NCI-H146 (cell line): ENCODE data around the gene HNRNPDL.
A peak's percentile ranks its signal among the peaks of the same experiment; 100 is the strongest.
"Not testable (repeated sequence)": the region's sequence is repeated elsewhere in the genome, so short reads cannot be mapped to it uniquely, and the experiment has no call there.

Experiments used
- DNase-seq: peaks from one replicate; lab custom pipeline; 2025; lab: John Stamatoyannopoulos, UW

The HNRNPDL gene

DNA sequence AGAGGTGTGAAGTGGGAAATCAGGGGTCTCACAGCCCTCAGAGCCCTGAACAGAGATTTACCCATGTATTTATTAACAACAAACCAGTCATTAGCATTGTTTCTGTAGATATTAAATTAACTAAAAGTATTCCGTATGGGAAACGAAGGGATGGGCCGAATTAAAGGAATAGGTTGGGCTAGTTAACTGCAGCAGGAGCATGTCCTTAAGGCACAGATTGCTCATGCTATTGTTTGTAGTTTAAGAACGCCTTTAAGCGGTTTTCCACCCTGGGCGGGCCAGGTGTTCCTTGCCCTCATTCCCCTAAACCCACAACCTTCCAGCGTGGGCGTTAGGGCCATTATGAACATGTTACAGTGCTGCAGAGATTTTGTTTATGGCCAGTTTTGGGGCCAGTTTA lies 44.0 kb downstream of the HNRNPDL start:
- DNase-seq = not testable (repeated sequence)

DNA sequence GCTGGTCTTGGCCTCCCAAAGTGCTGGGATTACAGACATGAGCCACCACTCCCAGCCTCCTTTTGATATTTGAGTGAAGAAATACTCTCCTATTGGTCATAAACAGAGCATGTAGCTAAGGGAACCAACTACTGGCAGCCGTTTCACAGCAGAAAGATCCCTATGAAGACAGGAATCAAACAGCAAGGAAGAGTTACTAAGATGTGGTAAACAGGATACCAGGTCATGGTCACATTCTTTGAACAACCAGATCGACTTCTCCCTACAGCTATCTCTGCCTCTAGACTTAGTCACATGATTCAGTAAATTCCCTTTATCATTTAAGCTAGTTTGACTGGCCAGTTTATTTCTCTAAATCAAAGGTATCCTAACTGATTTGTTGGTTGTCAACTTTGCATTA lies 47.5 kb downstream of the HNRNPDL start:
- no peak for DNase-seq

GRCh38 chr4:82381661-82382296 lies 48.5 kb downstream of the HNRNPDL start:
- no peak for DNase-seq

DNA sequence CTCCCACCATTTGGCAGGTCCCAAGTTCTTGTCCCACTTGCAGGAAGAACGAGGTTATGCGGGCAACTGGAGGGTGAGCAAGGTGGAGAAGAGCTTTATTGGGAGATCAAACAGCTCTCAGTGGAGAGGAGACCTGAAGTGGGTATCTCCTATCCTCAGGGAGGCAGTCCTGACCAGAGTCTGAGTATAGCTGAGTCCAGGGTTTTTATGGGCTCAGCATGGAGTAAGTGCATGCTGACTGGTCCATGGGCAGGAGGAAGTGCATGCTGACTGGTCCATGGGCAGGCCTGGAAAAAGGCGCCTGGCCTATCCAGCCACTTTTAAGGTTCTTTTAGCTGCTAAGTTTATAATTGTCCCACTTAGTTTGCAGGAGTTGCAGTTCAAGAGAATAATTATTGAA lies 49.0 kb downstream of the HNRNPDL start:
- DNase-seq = no peak

DNA sequence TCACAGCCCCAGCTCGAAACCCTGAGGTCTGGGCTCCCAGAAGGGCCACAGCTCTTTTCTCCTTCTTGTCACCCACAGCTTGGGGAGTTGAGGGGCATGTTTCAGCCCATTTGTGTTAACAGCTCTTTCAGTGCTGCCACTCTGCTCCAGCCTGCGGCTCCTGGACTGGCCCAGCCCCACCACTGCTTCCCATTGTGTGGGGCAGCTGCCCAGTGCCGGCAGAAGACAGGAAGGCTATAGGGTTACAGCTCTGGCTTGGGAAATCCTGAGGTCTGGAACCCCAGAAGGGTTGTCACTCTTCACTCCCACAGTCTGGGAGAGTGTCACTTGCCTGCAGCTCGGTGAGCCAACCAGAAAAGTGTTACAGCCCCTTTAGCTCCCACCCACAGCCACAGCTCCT lies 49.4 kb downstream of the HNRNPDL start:
- DNase-seq = no peak

GRCh38 chr4:82380344-82380743 lies 49.9 kb downstream of the HNRNPDL start:
- DNase-seq = no peak

- DNase-seq = no peak
Observed at GRCh38 chr4:82376109-82376508, 54.2 kb downstream of the HNRNPDL start.

- peak; percentile 100 for DNase-seq
Observed at GRCh38 chr4:82373816-82374625, 56.2 kb downstream of the HNRNPDL start, which contains the start of gene HNRNPD. HNRNPD (minus strand) TSS chr4:82373991; CDS start chr4:82373678, 313 bp downstream.

DNA sequence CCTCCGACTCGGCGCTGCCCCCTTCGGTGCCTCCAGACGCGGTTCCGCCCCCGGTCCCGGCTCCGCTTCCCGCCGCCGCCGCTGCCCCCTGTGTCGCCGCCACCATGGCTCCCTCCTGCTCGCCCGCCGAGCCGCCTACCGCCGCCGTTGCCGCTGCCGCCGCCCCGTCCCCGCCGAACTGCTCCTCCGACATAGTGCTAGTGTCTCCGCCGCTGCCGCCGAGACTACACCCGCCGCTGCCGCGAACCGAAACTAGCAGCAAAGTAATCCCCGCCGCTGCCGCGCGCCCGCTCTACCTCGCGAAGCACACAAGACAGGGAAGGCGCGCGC lies 56.8 kb downstream of the HNRNPDL start:
- no peak for DNase-seq
